Activated CD4-positive, alpha-beta T cell treated with anti-CD3 and anti-CD28 coated beads, Interleukin-2, amount 50 U/mL, for 1 hour (primary cell): ENCODE results near the gene NRP2.

ENCODE experiments used
- DNase-seq: peaks from one replicate; pipeline ENCODE4 v3.0.0-alpha.2; 2020

Gene NRP2, protein sequence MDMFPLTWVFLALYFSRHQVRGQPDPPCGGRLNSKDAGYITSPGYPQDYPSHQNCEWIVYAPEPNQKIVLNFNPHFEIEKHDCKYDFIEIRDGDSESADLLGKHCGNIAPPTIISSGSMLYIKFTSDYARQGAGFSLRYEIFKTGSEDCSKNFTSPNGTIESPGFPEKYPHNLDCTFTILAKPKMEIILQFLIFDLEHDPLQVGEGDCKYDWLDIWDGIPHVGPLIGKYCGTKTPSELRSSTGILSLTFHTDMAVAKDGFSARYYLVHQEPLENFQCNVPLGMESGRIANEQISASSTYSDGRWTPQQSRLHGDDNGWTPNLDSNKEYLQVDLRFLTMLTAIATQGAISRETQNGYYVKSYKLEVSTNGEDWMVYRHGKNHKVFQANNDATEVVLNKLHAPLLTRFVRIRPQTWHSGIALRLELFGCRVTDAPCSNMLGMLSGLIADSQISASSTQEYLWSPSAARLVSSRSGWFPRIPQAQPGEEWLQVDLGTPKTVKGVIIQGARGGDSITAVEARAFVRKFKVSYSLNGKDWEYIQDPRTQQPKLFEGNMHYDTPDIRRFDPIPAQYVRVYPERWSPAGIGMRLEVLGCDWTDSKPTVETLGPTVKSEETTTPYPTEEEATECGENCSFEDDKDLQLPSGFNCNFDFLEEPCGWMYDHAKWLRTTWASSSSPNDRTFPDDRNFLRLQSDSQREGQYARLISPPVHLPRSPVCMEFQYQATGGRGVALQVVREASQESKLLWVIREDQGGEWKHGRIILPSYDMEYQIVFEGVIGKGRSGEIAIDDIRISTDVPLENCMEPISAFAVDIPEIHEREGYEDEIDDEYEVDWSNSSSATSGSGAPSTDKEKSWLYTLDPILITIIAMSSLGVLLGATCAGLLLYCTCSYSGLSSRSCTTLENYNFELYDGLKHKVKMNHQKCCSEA

DNA sequence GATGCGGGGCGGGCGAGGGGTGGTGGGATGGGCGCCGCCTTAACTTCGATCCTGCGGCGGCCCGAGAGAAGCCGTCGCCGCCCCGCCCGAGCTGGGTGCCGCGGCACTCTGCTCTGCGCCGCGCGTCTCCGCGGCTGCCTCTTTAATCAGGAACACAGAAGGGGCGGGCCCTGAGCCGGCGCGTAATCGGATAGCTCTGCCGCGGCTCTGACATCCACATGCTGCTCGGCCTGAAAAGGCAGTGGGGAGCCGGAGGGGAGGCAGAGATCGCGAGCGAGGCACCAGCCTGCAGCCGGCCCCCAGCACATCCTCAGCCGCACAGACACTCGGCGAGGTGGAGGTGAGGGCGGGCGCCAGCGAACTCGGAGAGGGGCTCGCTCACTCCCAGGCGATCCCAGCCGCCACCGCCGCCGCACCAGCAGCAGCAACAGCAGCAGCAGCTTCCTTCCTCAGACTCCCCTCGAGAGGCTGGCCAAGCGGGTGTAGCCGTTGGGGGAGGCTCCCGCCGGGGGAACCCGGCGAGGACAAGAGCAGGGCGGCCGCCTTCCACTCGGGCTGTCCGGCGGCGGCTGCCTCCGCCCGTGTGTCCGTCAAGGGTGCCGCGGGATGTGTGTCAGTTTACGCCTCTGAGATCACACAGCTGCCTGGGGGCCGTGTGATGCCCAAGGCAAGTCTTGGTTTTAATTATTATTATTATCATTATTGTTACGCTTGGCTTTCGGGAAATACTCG, at the start of gene NRP2:
NRP2 (plus strand) TSS at position 263 of the 732 bp plus-strand sequence. CDS start 790 bp downstream, outside the sequence.
- DNase-seq = peak; percentile 37

DNA sequence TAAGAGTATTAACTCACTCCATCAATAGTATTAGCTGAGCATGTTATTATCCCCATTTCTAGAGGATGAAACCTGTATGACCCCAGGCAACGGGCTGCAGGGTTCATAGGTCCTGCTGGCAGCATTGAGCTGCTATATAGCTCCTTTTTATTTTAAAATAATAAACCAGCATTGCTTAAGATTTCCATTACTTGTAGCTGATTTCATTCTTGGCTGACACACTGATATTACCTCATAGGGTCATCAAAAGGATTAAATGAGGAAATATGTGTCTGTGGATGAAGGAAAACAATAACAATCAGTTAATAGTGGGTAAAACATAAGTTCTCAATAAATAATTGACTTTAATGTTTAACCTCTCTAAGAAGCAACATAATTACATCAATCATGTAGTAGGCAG, 48.3 kb upstream of the NRP2 start:
- DNase-seq = no peak

DNA sequence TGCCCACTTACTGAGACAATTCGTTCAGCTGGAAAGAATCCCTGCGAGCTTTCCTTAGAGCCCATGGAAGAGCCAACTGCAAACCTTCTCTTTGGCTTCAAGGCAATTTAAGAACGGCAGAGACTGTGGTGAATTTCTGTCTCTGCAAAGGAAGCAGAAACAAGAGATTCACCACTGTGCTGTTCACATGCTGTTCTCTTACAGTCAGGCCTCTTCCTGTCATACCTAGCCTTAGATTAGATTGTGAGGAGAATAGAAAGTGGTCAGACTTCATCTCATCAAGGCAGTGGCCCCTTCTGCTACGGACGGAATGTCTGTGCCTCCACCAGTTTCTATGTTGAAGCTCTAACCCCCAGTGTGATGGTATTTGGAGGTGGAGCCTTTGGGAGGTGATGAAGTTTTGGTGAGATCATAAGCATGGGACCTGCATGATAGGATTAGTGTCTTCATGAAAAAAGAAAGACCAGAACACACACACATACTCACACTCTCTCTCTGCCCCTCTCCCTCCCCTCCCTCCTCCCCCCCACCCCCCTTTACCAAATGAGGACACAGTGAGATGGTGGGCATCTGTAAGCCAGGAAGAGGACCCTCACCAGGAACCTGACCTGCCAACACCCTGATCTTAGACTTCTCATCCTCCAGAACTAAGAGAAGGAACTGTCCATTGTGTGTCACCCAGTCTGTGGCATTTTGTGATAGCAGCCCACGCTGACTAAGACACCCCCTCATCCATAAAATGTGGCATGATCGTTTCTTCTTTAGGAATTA, 45.6 kb upstream of the NRP2 start:
- DNase-seq = no peak

DNA sequence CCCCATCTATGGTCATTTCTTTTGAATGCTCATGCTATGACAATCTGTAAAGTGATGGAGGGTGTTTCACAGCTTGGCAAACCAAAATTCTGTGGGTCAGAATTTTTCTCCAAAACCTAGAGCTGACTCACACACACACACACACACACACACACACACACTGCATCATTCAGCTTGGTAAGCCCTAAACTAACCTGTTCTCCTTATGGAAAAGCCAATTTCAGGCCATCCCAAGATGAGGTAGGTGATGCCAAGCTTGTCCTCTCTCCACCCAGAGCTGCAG, 45.0 kb upstream of the NRP2 start:
- DNase-seq = no peak

DNA sequence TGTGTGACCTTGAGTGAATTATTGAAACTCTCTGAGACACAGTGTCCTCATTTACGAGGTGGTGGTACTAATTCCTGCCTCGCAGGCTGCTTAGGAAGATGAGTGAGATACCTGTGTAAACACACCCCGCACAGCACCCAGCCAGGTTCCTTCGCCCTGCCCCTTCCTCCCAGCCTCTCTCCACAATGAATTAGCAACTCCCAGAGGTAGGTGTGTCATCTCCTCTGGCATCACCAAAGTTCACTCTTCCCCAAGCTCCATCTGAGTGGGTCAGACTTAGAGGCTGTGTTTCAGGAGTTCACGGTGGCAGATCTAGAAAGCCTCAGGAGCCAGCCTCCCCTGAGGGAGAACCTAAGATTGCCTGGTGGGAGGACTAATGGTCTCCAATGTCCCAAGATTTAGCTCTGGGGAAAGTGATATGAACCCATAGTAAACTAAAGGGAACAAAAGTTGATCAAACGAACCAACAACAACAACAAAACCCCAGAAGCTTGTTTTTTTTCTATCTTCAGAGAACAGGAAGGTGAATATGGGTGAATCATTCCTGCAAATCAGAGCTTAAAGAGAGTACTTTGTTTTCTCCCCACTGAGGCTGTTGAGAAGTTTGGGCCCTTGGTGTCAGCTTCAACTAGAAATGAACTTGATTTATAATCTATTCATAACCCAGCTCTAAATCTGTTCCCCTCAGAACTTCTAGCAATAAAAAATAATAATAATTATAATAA, 44.4 kb upstream of the NRP2 start:
- no peak for DNase-seq

DNA sequence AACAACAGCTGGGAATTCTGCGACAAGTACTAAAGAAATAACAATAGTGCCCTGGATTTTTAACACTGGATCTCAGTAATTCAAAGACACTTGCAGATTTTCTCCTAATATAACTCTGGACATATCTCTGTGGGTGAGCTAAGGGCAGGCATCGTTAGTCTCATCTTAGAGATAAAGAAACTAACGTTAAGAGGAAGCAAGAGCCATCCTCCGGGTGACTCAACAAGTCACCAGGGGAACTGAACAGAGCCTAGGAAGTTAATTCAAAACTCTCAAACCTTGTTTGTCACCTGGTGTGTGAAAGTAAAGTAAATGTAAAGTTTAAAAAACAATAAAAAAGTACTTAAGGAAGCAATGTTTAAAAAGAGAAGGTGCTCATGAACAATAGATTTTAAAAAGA, 41.6 kb upstream of the NRP2 start:
- DNase-seq = no peak

DNA sequence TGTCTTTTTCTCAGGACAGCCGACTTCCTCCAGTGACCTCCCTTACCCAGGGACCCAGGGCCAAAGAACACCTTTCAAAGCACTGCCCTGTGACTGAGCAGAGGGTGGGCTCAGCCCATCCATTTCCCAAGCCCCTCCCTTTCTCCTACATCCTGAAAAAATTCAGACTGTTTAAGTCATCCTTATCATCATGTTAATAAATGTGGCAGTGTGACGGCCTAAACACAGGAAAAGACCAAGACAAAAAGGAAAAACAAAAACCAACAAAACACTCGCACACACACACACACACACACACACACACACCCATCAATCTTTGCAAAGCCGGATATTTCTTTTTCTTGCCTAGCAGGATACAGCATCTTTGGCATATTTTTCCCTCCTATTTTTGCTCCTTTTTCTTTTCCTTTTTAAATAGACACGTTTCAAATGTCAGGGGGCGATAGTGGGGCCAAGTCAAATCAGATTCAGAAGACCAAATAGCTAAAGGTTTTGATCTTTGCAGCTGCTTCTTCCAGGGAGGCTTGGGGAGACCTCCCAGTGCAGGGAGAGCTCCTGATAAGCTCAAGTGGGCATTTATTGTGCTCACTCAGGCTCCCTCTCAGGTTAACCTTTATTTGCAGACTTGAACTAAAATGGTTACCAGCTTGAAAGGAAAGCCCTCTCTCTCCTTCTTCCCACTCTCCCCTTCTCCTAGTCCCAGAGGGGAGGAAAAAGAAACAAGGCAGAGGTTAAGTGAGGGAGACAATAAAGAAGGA, 39.5 kb upstream of the NRP2 start:
- no peak for DNase-seq

DNA sequence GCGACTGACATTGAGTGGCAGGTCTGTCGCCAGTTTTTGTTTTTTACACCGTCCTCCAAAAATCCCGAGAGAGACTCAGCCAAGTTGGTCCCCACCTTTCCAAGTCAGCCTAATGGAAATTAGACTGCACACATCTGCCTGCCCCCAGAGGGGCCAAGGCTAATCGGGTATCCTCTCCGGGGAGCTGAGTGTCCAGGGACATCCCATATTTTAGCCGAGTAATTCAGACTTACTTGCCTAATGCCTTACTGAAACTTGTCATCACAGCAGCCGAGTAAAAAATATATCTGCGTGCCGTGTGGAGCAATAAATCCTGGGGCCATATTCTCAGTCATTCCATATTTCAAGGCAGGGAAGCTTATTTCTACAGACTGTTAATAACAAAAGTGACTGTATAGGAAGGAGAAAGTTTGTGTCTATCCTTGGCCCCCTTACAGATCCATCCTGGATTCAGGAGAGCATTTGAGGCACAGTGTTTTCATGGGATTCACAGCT, 38.9 kb upstream of the NRP2 start:
- DNase-seq = no peak

DNA sequence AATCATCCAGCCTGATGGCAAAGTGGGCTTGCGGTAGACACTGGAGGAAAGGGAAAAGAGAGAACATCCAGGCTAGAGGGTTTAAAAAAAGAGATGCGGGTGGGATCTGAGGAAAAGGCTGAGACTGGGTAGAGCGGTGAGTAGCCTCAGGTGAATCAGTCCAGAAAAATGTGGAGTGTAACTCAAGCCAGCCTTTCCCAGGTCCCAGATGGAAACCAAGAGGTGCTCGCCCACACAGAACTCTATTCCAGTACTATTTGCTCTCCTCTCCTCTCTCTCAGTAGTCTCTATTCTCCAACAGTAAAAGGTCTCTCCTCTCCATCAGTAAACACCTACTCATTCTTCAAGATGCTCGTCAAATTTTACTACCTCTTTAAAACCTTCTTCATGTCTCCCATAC, 38.3 kb upstream of the NRP2 start:
- DNase-seq = no peak

DNA sequence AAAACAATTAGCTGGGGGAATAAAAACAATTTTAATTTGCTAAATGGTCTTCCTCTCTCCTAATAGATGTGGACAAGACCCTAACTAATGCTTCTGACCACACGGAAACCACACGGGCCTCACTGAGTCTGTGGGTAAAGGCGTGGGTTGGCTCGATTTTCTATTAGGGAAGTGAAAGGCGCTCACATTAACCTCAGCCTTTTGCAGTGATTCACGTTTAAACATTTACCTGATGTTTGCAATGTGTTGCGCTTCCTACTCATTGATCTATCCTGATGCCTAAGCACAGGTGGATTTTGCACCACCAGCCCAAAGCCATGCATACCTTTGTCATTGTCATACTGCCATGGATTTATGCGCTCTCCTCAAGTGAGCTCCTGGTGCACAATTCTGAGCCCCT, 35.6 kb upstream of the NRP2 start:
- DNase-seq = no peak

DNA sequence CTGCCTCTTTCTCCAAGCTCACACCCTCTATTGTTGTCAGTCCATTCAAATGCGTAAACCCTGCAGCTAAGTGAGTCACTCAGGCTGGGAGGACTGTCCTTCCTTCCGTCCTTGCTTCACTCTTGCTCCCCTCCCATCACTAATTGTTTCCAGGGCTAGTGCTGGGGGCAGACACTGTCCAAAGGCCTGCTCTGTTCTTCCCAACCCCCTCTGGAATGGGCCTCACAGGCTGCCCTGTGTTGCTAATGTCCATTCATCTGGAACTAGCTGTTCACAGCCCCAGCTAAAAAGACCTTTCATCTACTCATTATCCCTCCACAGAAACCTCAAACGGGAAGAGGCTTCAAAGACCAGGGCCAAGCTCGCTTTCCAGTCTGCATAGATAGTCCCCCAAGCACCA, 31.9 kb upstream of the NRP2 start:
- no peak for DNase-seq

DNA sequence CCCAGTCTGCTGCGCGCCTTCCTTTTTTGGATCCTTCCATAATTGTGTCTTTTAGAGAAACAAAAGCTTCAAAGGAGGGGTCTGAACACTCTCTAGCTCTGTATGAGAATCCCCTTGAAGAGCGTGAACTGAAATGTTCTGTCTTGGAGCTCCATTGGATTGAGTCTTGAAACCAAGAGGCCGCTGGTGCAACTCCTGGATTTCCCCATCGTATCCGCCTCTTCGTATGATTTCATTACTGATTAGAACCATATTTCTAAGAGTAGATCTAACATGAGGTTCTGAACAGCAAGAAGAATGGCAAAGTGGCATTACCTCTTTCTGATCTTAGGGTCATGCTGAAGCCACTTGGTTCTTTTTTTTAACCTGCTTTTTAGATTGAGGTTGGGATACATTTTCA, 31.4 kb upstream of the NRP2 start:
- DNase-seq = no peak

DNA sequence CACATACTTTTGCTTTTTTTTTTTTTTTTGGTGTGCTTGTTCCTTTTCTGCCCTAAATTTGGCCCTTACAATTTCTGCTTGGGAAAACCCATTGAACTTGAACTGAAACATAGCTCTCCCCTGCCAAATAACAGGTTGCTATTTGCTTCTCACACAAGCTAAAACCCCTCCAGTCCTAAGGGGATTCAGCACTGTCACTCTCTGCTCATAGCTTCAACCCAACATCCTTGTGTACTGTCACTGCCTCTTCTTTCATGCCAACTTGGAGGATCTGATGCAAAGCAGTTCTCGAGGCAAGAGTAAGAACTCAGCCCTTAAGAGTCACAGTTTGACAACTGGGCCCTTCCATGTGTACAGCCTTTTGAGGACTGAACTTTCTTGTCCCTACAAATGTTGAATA, 30.6 kb upstream of the NRP2 start:
- DNase-seq = no peak

DNA sequence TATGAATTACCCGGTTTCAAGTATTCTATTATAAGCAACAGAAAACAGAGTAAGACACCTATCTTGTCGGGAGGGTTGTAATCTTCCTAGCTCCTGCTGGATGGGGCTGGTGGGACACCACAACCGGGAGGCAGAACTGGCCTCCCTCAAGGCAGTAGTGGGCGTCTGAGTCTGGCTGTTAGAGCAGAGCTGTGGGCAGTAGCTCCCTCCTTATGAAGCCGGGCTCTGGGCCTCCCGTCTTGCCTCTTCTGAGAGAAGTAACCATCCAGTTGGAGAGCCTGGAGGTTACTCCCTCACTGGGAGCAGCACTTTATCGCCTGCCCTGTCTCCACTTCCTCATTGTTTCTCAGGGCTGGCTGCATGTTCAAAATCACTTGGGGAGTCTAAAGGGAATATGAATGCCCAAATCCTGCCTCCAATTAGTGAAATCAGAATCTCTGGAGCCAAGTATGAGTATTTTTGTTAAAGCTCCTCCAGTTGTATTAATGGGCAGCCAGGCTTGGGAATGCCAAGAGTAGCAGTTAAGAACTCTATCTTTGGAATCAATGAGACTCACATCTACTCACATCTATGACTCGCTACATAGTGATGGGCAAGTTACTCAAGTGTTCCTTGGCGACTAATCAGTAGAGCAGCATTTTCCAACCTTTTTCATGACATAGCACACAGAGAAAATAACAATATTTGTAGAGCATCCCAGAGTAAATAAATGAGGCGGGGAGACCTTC, 27.3 kb upstream of the NRP2 start:
- no peak for DNase-seq

DNA sequence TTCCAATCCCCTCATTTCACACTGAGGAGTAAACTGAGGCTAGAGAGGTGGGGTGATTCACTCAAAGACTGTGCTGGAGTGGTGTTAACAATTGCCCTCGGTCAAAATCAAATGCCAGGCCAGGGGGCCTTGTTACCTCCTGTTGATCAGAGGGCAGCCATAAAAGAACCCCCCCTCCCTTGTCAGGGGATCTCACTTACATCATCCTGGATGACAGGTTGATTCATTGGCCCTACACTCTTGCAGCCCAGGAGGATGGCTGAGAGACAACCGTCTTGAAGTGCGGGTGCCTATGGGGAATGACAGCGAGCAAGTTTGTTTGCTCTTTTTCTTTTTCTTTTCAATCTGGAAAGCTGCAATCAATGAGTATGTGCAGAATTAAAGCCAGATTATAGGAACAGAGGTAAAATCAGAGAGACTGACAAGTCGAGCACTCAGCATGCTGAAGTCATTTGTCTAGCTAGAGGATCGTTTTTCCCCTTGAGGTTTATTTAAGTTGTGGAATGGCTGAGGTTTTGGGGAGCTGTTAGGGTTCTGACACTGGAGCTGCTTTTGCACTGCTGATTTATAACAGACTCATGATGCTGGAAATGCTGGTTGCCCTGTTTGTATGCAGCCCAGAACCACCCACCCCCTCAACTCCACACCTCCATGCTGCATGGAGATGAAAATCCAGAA, 26.4 kb upstream of the NRP2 start:
- no peak for DNase-seq

DNA sequence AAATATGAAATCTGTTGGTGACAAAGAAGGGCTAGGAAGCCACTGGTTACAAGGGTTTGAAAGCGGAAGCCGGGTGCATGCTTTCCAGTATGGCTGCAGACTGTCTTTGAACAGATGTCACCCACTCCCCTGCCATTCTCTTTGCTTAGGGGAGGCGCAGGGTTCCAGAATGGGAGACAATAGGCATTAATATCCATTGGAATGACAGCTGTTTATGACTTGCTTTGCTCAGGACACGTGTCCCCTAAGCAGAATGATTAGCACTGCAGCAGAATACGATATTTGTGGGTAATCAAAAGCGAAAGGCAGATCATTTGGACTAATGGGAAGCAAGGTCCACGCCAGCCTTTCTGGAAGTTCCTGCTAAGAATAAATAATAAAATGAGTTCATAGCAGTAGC, 25.8 kb upstream of the NRP2 start:
- DNase-seq = no peak

DNA sequence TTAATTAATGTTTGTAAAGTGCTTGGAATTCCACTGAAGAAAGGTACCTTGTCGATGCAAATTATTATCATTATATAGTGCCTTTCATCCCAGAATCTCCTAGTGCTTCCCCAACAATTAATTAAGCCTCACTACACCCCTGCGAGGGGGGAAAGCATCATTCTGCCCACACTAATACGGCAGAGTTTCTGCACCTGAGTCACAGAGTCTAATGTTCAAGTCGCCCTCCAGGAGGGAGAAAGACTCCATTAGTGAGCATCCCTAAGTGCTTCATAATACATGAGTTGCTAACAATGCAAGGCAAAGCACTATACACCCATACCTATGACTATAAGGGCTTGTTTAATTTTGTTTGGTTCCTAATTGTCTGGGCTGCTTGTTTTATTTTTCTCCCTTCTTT, 25.4 kb upstream of the NRP2 start:
- no peak for DNase-seq

DNA sequence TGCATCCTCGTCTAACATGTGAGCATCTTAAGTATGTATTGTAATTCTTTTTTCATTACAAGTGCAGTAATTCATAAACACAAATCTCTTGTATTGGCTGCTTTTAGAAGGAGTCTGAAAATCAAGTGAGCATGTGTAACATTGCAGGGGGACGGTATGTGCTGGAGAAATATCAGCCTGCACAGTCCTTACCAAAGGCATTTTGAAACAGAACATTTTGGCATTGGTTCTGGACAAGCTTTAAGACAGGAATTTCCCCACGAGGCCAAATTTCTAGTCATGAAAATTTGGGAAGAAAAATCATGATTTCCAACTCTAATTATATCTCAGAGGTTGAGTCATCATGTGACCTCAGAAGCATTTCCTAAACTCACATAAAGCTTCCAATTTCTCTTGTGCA, 24.7 kb upstream of the NRP2 start:
- DNase-seq = no peak

DNA sequence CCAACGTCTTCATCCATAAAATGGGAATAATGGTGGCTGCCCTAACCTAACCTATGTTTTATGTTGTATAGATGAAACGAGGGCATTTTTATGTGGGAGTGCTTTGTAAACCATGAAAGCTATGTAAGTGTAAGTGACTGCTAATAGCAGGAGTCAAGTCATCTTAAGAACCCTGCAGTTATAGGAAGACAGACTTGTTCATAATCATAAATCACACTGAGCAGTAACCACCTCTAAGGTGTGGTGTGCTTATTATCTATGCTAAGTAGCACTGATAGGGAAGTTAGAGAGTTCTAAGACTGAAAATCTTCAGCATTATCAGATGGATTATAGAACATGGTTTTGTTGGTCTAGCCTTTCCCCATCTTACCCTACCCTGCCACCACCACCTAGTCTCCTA, 24.2 kb upstream of the NRP2 start:
- no peak for DNase-seq

DNA sequence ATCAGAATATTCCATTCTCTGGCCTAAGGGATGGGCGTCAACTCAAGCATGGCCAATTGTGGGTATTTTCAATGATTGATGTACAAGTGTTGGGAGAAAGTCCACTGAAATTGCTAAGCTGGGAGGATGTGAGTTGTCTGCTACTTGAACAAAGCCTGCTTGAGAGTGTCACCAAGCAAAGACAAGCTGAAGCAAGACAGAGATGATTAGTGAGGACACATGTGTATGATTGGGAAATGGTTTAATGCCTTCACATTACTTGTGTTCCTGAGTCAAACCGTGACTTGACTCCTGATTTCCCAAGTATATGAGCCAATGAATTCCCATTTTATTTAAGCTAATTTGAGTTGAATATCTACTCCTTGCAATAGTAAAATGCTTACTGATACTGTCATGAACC, 23.7 kb upstream of the NRP2 start:
- no peak for DNase-seq
